Fibroblast of lung (primary cell): ENCODE measurements around the gene EPHB3.

ENCODE experiments used
- CTCF ChIP-seq, 2 donors: IDR thresholded peaks in 1 of 2; conservative IDR thresholded peaks in 1 of 2; 1 replicate in 1 of 2; 2 replicates in 1 of 2; pipeline ENCODE4 v1.5.1; 2011 to 2012; ENCODE audit warnings: low read length in 2 of 2, control low read depth in 1 of 2, inconsistent platforms in 1 of 2, low read depth in 1 of 2, mild to moderate bottlenecking in 1 of 2
- EZH2 ChIP-seq: IDR thresholded peaks from 2 replicates; pipeline ENCODE4 v1.5.1; 2012; ENCODE audit warnings: low read length, control low read depth, mild to moderate bottlenecking; ENCODE audit errors: missing control alignments

- no peak for TF ChIP-seq CTCF (conservative IDR thresholded peaks at IDR 0.05 in 1 of 2, IDR thresholded peaks at IDR 0.05 in 1 of 2; ENCODE audit: low read depth in 1 of 2, low read length in 2 of 2)
- no peak for TF ChIP-seq EZH2
Measured at GRCh38 chr3:184563561-184563925, 2.0 kb downstream of the EPHB3 start.
